Measurements from ENCODE around the gene YAP1. TPM values are rescaled to one million over a fixed set of nuclear protein-coding genes. Genes with fewer than 3 reads are reported as not detected.

The YAP1 gene
- total and polyA plus RNA-seq, 2 experiments from 2014 or later, result 20.6 to 111 TPM

DNA sequence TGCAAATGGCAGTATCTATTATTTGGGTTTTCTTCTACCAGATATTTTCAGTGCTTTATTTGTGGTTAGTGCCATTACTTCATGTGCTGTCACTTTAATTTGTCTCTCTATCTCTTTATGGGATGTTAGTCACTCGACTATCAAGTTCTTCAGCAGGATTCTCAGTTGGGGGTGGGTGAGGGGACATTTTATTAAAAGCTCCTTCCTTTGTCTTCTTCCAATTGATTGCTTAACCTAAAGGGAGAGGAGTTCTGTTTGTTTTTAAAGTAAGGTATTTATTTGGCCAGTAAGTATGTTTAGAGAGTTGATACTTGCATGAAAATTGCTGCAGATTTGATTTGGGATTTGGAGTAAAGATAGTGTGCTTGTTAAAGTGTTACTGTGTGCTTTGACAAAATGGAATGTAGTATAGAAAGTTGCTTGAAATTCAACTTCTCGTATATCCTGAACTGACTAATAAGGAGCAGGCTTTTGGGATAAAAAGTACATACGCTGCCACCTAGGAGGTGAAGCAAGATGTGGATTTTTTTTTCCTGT is 10.3 kb downstream of the YAP1 start:
- peaks cover 61% of the 10 kb centered on the region for H3K4me1 ChIP-seq (ENCODE audit: insufficient read depth)
- no peak for DNase-seq (ENCODE audit: low spot score)
- peak overlapping the region; percentile 56 for H3K27ac ChIP-seq
- H3K9me3 ChIP-seq (ENCODE audit: low read depth), result peaks cover 5% of the 10 kb centered on the region
- no peak overlapping the region for H2AFZ ChIP-seq
- H3K4me2 ChIP-seq, result peak overlapping the region; percentile 64
- H3K79me2 ChIP-seq, result peaks cover 97% of the 10 kb centered on the region
- H3K4me3 ChIP-seq, result no peak overlapping the region
- H3K36me3 ChIP-seq (replicated peaks; ENCODE audit: insufficient read depth, low read depth), result peaks cover 4% of the 10 kb centered on the region
- WGBS (ENCODE audit: low lambda C conversion rate, missing lambda C conversion rate), result 22% methylated on average over 3 of the region's 3 CpGs
- H3K27me3 ChIP-seq, result no peaks in the 10 kb centered on the region
- peaks cover 59% of the 10 kb centered on the region for H4K20me1 ChIP-seq (ENCODE audit: insufficient read depth, poor library complexity, severe bottlenecking)
- TF ChIP-seq EZH2 (IDR thresholded peaks at IDR 0.05; ENCODE audit: borderline replicate concordance), result no peak
- TF ChIP-seq, protein P1, sequence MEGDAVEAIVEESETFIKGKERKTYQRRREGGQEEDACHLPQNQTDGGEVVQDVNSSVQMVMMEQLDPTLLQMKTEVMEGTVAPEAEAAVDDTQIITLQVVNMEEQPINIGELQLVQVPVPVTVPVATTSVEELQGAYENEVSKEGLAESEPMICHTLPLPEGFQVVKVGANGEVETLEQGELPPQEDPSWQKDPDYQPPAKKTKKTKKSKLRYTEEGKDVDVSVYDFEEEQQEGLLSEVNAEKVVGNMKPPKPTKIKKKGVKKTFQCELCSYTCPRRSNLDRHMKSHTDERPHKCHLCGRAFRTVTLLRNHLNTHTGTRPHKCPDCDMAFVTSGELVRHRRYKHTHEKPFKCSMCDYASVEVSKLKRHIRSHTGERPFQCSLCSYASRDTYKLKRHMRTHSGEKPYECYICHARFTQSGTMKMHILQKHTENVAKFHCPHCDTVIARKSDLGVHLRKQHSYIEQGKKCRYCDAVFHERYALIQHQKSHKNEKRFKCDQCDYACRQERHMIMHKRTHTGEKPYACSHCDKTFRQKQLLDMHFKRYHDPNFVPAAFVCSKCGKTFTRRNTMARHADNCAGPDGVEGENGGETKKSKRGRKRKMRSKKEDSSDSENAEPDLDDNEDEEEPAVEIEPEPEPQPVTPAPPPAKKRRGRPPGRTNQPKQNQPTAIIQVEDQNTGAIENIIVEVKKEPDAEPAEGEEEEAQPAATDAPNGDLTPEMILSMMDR (IDR thresholded peaks at IDR 0.05; ENCODE audit: poor library complexity), result no peak
- TF ChIP-seq EZH2phosphoT487 (IDR thresholded peaks at IDR 0.05; ENCODE audit: low read depth, severe bottlenecking, unreplicated experiment), result no peak
- H3K9me2 ChIP-seq (replicated peaks; ENCODE audit: insufficient read depth), result no peaks in the 10 kb centered on the region

DNA sequence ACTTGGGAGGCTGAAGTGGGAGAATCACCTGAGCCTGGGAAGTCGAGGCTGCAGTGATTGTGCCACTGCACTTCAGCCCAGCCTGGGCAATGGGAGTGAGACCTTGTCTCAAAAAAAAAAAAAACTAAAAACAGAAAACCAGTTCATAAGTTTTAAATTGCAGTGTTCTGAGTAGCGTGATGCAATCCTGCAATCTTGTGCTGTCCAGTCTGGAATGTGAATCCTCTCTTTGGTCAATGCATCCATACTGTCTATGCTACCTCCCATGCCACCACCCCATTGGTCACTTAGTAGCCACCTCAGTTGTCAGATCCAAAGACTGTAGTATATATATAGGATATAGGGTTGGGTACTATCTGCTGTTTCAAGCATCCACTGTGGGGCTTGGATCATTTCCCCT is 11.1 kb downstream of the YAP1 start:
- peak overlapping the region; percentile 56 for H3K27ac ChIP-seq

DNA sequence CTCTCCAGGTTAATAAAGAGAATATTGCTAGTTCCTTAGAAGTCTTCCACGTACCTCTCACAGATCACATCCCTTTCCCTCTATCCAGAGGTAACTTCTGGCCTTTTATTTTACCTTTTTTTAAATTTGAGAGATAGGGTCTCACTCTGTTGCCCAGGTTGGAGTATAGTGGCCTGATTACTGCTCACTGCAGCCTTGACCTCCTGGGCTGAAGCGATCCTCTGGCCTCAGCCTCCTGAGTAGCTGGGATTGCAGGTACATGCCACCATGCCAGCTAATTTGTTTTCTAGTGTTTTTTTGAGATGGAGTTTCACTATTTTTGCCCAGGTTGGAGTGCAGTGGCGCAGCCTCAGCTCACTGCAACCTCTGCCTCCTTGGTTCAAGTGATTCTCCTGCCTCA is 24.4 kb downstream of the YAP1 start:
- DNase-seq (ENCODE audit: low spot score), result no peak
- H3K9me2 ChIP-seq (replicated peaks; ENCODE audit: insufficient read depth), result no peaks in the 10 kb centered on the region
- H4K20me1 ChIP-seq (ENCODE audit: insufficient read depth, poor library complexity, severe bottlenecking), result peaks cover 92% of the 10 kb centered on the region
- H3K27me3 ChIP-seq, result no peaks in the 10 kb centered on the region
- H3K9me3 ChIP-seq (ENCODE audit: low read depth), result no peaks in the 10 kb centered on the region
- peaks cover 100% of the 10 kb centered on the region for H3K79me2 ChIP-seq
- no peak overlapping the region for H3K4me3 ChIP-seq
- no peak overlapping the region for H3K27ac ChIP-seq
- TF ChIP-seq EZH2phosphoT487 (IDR thresholded peaks at IDR 0.05; ENCODE audit: low read depth, severe bottlenecking, unreplicated experiment), result no peak
- TF ChIP-seq EZH2 (IDR thresholded peaks at IDR 0.05; ENCODE audit: borderline replicate concordance), result no peak
- TF ChIP-seq, protein P1 (IDR thresholded peaks at IDR 0.05; ENCODE audit: poor library complexity), result no peak
- over 99% methylated on average over 3 of the region's 3 CpGs for WGBS (ENCODE audit: low lambda C conversion rate, missing lambda C conversion rate)
- H3K4me2 ChIP-seq, result no peak overlapping the region
- no peak overlapping the region for H2AFZ ChIP-seq
- no peaks in the 10 kb centered on the region for H3K36me3 ChIP-seq (replicated peaks; ENCODE audit: insufficient read depth, low read depth)
- peaks cover 13% of the 10 kb centered on the region for H3K4me1 ChIP-seq (ENCODE audit: insufficient read depth)

More for the DNA sequence above, 11.1 kb downstream of the YAP1 start:
- Histone ChIP-seq H3K4me1 (ENCODE audit: insufficient read depth) (peaks cover 55% of the 10 kb centered on the region), H3K27me3 (no peaks in the 10 kb centered on the region), H3K4me3 (no peak overlapping the region), H3K36me3 (replicated peaks; ENCODE audit: insufficient read depth, low read depth) (peaks cover 4% of the 10 kb centered on the region), H3K4me2 (peak overlapping the region; percentile 64), H3K9me3 (ENCODE audit: low read depth) (peaks cover 5% of the 10 kb centered on the region), H4K20me1 (ENCODE audit: insufficient read depth, poor library complexity, severe bottlenecking) (peaks cover 56% of the 10 kb centered on the region), H3K9me2 (replicated peaks; ENCODE audit: insufficient read depth) (no peaks in the 10 kb centered on the region), H3K79me2 (peaks cover 100% of the 10 kb centered on the region), H2AFZ (no peak overlapping the region)
- no peak for DNase-seq (ENCODE audit: low spot score)
- 98% methylated on average over 2 of the region's 2 CpGs for WGBS (ENCODE audit: low lambda C conversion rate, missing lambda C conversion rate)
- TF ChIP-seq EZH2phosphoT487 (IDR thresholded peaks at IDR 0.05; ENCODE audit: low read depth, severe bottlenecking, unreplicated experiment), result no peak
- no peak for TF ChIP-seq EZH2 (IDR thresholded peaks at IDR 0.05; ENCODE audit: borderline replicate concordance)
- TF ChIP-seq, protein P1 (IDR thresholded peaks at IDR 0.05; ENCODE audit: poor library complexity), result no peak
